Measurements from ENCODE around the gene VASH2.

VASH2 gene

DNA sequence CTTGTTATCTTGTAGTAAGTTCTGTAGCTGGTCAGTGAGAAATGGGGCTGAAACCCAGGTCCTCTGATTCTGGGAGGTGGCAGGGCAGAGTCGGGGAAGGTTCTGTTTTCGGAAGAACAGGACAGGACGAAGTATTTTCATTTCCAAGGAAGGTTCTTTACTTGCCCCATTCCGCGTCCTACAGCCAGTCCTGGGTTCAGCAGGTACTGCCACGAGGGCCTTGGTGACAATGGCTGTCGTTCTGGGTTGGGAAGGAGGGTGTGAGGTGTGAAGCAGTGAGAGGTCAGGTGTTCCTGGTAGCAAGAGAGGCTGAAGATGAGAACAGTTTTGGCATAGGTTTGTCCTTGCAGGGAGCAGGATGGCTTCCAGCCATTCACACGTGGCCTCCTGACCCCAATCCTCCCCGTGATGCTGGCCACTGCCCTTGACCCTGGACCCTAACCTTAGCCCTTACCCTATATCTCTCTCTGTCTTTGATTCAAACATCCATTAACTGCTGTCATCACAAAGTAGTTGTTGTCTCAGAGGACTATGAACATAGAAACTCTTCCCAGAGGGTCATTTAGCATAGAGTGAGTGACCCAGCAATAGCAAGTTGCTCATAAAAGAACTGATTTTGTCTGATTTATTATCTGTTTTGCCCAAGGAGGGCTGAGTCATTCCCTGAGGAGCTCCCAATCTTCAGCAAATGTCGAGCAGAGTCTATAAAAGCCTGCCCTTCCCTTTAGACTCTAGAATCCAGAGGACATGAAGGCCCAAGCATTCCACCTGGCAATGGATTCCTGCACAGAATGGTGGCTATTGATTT lies 25.0 kb downstream of the VASH2 start:
- Histone ChIP-seq H3K36me3 (ENCODE audit: insufficient read depth, low read length) (no peaks in the 10 kb centered on the region), H3K4me2 (ENCODE audit: low read length) (no peak overlapping the region), H3K4me3 (ENCODE audit: low read length) (no peak overlapping the region), H3K27me3 (ENCODE audit: control insufficient read depth, insufficient read depth, low read length) (peaks cover 9% of the 10 kb centered on the region), H3K9ac (ENCODE audit: low read depth, low read length) (no peak overlapping the region), H3K9me3 (replicated peaks; ENCODE audit: low read length) (no peaks in the 10 kb centered on the region), H3K4me1 (ENCODE audit: control insufficient read depth, insufficient read depth, low read length) (peaks cover 7% of the 10 kb centered on the region)

DNA sequence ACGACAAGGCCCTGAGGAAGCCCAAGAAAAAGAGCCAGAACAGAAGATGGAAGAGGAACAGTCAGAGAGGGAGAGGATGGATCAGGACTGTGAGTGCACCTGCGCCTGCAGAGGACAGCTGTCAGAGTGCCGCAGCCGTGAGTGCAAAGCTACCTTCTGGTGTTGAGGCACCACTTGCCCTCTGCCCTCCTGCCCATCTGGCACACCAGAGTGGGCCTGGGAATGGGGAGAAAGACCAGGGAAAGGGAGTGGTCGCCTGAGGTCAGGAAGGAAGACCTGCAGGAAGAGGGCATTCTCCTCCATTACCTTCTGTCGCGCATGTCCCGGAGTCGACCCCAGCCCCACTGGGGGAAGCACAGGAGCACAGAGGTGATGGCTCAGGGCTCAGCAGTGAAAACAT lies 26.2 kb downstream of the VASH2 start:
- Histone ChIP-seq H3K9ac (ENCODE audit: low read depth, low read length) (no peak overlapping the region), H3K4me3 (ENCODE audit: low read length) (no peak overlapping the region), H3K27me3 (ENCODE audit: control insufficient read depth, insufficient read depth, low read length) (peaks cover 9% of the 10 kb centered on the region), H3K4me2 (ENCODE audit: low read length) (no peak overlapping the region), H3K9me3 (replicated peaks; ENCODE audit: low read length) (no peaks in the 10 kb centered on the region), H3K4me1 (ENCODE audit: control insufficient read depth, insufficient read depth, low read length) (peaks cover 19% of the 10 kb centered on the region), H3K36me3 (ENCODE audit: insufficient read depth, low read length) (no peaks in the 10 kb centered on the region)

DNA sequence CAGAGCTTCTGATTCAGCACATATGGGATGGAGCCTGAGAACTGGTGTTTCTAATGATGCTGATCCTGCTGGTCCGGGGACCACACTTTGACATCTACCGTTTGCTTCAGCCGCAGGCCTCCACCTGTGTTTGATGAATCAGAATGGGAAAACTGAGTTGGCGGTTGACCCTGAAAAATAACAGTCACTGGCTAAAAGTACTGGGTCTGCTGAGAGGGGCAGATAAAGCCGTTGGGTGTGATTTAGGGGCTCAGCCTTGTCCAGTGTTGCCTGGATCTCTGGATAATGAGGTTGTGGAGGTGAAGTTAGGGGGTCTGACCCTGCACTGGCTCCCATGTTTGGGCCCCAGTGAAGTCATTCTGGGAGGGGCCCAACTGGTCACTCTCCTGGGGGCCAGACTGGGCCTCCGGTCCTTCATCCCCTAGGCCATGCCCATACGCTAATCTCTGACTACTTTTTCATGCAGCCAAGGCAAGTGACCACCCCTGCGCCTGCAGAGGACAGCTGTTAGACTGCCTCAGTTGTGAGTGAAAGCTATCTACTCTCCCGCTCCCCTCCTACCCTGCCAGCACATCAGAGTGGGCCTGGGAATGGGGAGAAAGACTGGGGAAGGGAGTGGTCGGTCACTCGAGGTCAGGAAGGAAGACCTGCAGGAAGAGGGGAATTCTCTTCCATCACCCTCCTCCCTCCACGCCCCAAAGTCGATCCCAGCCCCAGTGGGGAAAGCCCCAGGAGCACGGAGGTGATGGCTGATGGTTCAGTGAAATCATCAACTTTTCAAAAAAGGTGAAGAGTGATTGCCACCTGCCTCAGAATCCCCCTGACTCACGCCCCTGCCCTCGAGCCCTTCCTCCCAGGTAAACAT lies 27.7 kb downstream of the VASH2 start:
- Histone ChIP-seq H3K9ac (ENCODE audit: low read depth, low read length) (no peak overlapping the region), H3K36me3 (ENCODE audit: insufficient read depth, low read length) (no peaks in the 10 kb centered on the region), H3K4me2 (ENCODE audit: low read length) (no peak overlapping the region), H3K27me3 (ENCODE audit: control insufficient read depth, insufficient read depth, low read length) (peaks cover 9% of the 10 kb centered on the region), H3K9me3 (replicated peaks; ENCODE audit: low read length) (no peaks in the 10 kb centered on the region), H3K4me1 (ENCODE audit: control insufficient read depth, insufficient read depth, low read length) (peaks cover 23% of the 10 kb centered on the region), H3K4me3 (ENCODE audit: low read length) (no peak overlapping the region)

DNA sequence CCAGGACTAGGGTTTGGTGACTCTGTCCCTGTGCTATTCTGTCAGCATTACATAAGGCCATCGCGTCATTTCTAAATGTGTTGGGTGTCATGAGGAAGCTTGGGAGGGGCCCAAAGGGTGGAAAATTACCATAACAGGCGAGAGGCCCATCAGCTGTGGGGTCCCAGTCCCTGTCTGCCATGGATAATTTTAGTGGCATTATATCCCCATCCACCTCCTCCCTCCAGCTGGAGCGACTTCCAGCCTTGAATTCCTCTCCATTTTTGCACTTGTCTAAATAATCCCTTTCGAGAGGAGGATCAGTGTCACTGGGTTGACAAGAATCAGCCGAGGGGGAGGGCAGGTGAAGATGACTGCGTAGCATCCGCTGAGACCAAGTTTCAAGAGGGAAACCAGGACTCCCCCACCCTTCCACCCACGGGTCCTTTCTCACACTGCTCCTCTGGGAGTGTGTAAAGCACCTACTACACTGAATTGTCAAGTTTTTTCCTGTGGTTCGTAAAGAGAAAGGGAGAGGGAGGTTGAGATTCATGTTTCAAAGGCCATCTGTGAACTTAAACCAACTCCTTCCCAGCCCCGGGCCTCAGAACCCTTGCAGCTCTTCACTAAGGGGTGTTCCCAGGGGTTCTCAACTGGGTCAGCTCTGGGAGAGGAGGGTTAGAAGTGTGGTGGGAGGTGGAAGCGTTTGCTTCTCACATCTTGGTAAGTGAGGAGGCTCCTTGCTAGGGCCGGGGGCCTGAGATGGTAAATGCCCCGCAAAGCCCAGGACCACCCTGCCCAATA lies 29.2 kb downstream of the VASH2 start:
- Histone ChIP-seq H3K36me3 (ENCODE audit: insufficient read depth, low read length) (no peaks in the 10 kb centered on the region), H3K4me2 (ENCODE audit: low read length) (no peak overlapping the region), H3K9ac (ENCODE audit: low read depth, low read length) (no peak overlapping the region), H3K9me3 (replicated peaks; ENCODE audit: low read length) (no peaks in the 10 kb centered on the region), H3K4me1 (ENCODE audit: control insufficient read depth, insufficient read depth, low read length) (peaks cover 23% of the 10 kb centered on the region), H3K4me3 (ENCODE audit: low read length) (no peak overlapping the region), H3K27me3 (ENCODE audit: control insufficient read depth, insufficient read depth, low read length) (peaks cover 5% of the 10 kb centered on the region)

DNA sequence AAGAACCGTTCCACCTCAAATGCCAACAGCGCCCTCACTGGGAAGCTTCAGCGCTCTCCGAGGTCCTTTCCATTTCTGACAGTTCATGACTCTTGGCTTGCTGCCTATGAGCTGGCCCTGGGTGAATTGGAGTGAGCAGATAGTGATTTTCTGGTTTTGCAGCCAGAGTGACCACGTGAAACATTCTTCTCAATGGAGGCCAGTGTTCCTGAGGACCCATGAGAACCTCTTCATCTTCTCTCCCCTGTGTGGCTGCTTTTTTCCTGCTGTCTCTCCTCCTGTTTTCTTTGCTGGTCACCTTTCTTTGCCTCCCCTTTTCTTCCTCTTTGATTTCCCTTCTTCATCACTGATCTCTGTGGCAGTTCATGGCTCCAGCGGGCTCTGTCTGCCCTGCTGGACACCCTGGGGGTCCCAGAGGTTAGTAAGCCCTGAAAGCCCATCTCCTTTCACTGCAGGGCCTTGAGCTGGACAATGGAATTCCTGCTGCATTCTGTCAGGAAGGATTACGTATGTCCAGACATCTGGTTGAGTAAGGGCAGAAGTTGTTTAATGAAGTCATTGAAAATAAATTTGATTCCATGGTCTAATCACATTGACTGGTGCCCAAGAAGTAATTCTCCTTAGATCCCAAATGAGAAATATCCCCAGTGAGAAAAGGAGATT lies 29.9 kb downstream of the VASH2 start:
- H3K4me3 ChIP-seq (ENCODE audit: low read length), result no peak overlapping the region
- H3K27me3 ChIP-seq (ENCODE audit: control insufficient read depth, insufficient read depth, low read length), result no peaks in the 10 kb centered on the region
- no peaks in the 10 kb centered on the region for H3K9me3 ChIP-seq (replicated peaks; ENCODE audit: low read length)
- peaks cover 23% of the 10 kb centered on the region for H3K4me1 ChIP-seq (ENCODE audit: control insufficient read depth, insufficient read depth, low read length)
- H3K4me2 ChIP-seq (ENCODE audit: low read length), result no peak overlapping the region
- H3K36me3 ChIP-seq (ENCODE audit: insufficient read depth, low read length), result no peaks in the 10 kb centered on the region
- H3K9ac ChIP-seq (ENCODE audit: low read depth, low read length), result no peak overlapping the region

DNA sequence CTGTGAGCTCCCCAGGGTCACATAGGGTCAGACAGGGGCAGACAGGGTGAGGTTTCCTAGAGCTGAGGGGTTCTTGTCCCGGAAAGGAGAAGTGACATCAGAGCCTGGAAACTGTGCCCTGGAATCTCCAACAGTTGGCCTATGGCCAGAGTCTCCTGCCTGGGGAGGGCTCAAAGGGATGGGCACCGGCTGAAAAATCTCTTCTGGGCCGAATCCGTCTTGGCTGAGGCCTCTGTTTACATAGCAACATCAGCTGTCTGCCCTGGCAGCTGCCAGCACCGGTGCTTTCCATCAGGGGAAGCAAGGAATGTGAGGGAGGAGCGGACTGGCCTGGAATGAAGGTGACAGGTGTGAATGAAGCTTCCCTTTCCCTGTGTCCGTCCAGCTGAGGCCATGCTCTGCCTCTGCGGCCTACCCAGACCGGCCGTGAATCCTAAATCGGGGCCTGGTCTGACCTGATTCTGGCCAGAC lies 30.7 kb downstream of the VASH2 start:
- Histone ChIP-seq H3K4me2 (ENCODE audit: low read length) (no peak overlapping the region), H3K27me3 (ENCODE audit: control insufficient read depth, insufficient read depth, low read length) (no peaks in the 10 kb centered on the region), H3K9ac (ENCODE audit: low read depth, low read length) (no peak overlapping the region), H3K4me1 (ENCODE audit: control insufficient read depth, insufficient read depth, low read length) (peaks cover 23% of the 10 kb centered on the region), H3K4me3 (ENCODE audit: low read length) (no peak overlapping the region), H3K36me3 (ENCODE audit: insufficient read depth, low read length) (no peaks in the 10 kb centered on the region), H3K9me3 (replicated peaks; ENCODE audit: low read length) (no peaks in the 10 kb centered on the region)

DNA sequence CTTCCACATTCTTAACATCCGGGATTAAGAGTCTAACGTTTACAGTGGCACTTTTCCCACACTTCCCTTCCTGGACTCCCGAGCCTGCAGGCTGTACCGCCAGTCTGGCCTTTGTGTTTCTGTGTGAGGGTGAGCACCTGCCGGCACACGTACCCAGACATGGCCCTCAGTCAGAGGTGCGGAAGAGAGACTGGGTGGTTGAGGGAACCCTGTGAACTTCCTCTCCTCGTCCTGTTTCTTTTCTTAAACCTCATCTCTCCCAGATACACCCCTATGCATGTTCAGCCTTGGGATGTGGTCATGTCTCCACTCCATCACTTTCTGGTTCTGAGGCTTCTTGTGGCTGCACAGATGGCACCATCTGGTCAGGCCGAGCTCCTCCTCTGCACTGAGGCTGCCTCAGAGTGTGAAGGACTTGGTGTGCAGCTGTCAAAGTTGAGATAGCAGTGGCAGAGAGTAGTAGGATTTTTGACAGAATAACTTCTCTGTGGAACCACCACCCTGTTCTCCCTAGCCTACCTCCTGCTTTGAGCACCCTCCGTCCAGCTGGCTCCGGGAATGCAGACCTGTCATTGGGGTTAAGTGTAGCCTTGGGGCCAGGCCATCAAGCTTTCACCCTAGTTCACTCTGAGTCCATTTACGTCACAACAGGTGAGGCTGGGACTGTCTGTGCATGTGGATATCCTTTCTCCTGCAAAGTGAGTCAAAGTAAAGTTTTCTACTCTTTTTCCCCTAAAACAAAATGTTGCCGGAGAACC lies 31.4 kb downstream of the VASH2 start:
- Histone ChIP-seq H3K9me3 (replicated peaks; ENCODE audit: low read length) (no peaks in the 10 kb centered on the region), H3K4me3 (ENCODE audit: low read length) (no peak overlapping the region), H3K27me3 (ENCODE audit: control insufficient read depth, insufficient read depth, low read length) (no peaks in the 10 kb centered on the region), H3K4me2 (ENCODE audit: low read length) (no peak overlapping the region), H3K4me1 (ENCODE audit: control insufficient read depth, insufficient read depth, low read length) (peaks cover 23% of the 10 kb centered on the region), H3K36me3 (ENCODE audit: insufficient read depth, low read length) (no peaks in the 10 kb centered on the region), H3K9ac (ENCODE audit: low read depth, low read length) (no peak overlapping the region)

DNA sequence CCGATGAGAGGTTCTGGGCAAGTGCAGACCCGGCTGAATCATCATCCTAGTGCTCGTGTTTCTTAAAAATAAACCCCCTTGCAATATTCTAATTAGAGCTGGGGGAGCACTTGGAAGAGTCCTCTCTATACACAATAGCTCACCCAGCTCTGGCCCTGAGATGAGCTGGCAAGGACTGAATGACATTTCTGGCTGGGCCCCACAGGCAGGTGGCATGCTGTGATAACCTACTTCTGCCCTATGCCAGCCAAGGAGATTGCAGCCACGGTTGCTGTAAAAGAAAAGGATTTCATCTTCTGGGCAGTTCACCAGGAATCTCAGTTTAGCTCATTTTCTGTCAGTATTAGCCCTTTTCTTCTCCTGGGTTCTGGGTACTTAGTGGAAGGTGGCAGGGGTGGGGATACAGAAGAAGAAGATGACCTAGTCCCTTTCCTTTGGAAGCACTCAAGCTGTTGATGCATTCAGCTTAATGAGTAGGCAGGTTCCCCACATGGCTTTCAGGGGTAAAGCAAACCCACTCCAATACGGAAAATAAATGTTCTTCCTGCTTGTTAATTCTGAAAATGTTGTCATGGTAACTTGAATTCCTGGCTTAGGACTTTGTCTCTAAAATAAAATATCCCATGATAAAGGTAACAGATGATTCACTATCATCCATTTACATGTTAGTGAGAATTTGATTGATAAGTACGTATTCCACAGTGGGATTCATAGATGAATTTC lies 32.2 kb downstream of the VASH2 start:
- no peak overlapping the region for H3K9ac ChIP-seq (ENCODE audit: low read depth, low read length)
- H3K4me1 ChIP-seq (ENCODE audit: control insufficient read depth, insufficient read depth, low read length), result peaks cover 23% of the 10 kb centered on the region
- H3K27me3 ChIP-seq (ENCODE audit: control insufficient read depth, insufficient read depth, low read length), result no peaks in the 10 kb centered on the region
- H3K9me3 ChIP-seq (replicated peaks; ENCODE audit: low read length), result no peaks in the 10 kb centered on the region
- H3K4me3 ChIP-seq (ENCODE audit: low read length), result no peak overlapping the region
- no peak overlapping the region for H3K4me2 ChIP-seq (ENCODE audit: low read length)
- H3K36me3 ChIP-seq (ENCODE audit: insufficient read depth, low read length), result no peaks in the 10 kb centered on the region

DNA sequence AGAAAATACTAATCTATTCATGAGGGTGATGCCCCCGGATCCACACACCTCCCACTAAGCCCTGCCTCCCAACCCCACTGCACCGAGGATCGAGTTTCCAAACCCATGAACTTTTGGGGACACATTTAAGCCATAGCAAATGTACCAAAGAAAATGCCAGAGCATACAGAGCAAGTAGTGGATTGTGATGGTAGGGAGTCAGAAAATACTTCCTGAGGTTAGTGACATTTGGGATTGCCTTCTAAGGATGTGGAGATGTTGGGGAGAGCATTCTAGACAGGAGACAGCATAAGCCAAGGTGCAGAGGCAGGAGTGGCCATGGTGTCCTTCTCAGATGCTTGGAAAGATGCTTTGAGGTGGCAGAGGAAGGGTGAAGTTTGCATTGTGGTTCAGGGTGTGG lies 33.1 kb downstream of the VASH2 start:
- Histone ChIP-seq H3K9ac (ENCODE audit: low read depth, low read length) (no peak overlapping the region), H3K9me3 (replicated peaks; ENCODE audit: low read length) (no peaks in the 10 kb centered on the region), H3K4me1 (ENCODE audit: control insufficient read depth, insufficient read depth, low read length) (peaks cover 25% of the 10 kb centered on the region), H3K36me3 (ENCODE audit: insufficient read depth, low read length) (no peaks in the 10 kb centered on the region), H3K4me3 (ENCODE audit: low read length) (no peak overlapping the region), H3K4me2 (ENCODE audit: low read length) (no peak overlapping the region), H3K27me3 (ENCODE audit: control insufficient read depth, insufficient read depth, low read length) (no peaks in the 10 kb centered on the region)

Measured in skeletal muscle satellite cell (primary cell).